ENCODE results near the gene TTC3. TPM values are rescaled to one million over a fixed set of nuclear protein-coding genes. Genes with fewer than 3 reads are reported as not detected.

The TTC3 gene
- total RNA-seq, 1 experiment from 2014 or later, result 29.0 TPM

DNA sequence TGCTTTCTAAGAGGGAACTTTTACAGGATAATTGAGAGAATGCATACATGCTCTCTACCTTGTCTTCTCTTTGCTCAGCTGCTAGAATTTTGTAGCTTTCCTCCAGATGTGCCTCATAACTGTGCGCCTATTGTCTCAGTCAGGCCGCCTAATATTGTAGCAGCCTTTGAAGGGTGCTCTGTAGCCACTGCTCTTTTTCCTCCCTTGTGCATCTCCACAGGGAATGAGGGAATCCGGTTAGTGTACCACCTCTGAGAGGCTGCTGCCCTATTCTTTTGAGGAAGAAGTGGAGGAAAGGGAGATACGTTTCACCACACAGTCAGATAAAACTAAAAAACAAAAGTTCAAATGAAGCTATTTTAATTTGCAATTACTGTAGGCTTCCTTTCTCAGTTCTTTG lies 22.8 kb downstream of the TTC3 start (continued):
- TF ChIP-seq, protein P1, sequence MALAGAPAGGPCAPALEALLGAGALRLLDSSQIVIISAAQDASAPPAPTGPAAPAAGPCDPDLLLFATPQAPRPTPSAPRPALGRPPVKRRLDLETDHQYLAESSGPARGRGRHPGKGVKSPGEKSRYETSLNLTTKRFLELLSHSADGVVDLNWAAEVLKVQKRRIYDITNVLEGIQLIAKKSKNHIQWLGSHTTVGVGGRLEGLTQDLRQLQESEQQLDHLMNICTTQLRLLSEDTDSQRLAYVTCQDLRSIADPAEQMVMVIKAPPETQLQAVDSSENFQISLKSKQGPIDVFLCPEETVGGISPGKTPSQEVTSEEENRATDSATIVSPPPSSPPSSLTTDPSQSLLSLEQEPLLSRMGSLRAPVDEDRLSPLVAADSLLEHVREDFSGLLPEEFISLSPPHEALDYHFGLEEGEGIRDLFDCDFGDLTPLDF (CRISPR knock-in tag; IDR thresholded peaks at IDR 0.05), result no peak
- TF ChIP-seq, protein P2, sequence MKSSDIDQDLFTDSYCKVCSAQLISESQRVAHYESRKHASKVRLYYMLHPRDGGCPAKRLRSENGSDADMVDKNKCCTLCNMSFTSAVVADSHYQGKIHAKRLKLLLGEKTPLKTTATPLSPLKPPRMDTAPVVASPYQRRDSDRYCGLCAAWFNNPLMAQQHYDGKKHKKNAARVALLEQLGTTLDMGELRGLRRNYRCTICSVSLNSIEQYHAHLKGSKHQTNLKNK (CRISPR knock-in tag; IDR thresholded peaks at IDR 0.05), result no peak
- TF ChIP-seq FOXJ3 (CRISPR knock-in tag; IDR thresholded peaks at IDR 0.05; ENCODE audit: borderline replicate concordance), result no peak

DNA sequence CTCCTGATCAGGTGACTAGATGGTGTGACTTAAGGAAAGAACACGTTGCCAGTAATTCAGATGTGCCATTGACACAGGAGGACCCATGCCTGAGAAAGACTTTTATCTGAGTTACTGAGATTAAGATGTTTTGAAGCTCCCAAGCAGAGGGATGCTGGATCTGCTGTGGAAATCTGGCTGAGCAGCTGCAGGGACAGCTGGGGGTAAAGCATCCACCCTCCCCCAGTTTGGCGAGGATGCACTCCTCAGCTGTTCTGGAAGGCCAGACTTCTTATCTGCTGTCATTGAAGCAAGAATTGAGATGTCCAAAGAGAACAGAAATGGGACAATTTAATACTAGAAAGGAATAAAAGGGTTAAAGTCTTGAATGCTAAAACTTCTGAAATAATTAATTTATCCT lies 25.7 kb downstream of the TTC3 start:
- Mint-ChIP-seq H3K4me3 (no peak overlapping the region), H3K27ac (no peak overlapping the region), H3K27me3 (ENCODE audit: low read depth) (no peaks in the 10 kb centered on the region), H3K9me3 (no peaks in the 10 kb centered on the region), H3K4me1 (no peaks in the 10 kb centered on the region), H3K36me3 (no peaks in the 10 kb centered on the region)
- no peak for ATAC-seq
- CTCF ChIA-PET, result interaction anchor here (1.6 kb wide), 1 partner anchor 122 kb away, joined by 5 read pairs; no protein-coding TSS in a partner anchor
- TF ChIP-seq JAZF1 (CRISPR knock-in tag; IDR thresholded peaks at IDR 0.05) (no peak), ZNF423 (CRISPR knock-in tag; IDR thresholded peaks at IDR 0.05) (no peak), TEAD1 (CRISPR knock-in tag; IDR thresholded peaks at IDR 0.05) (no peak), CREM (CRISPR knock-in tag; IDR thresholded peaks at IDR 0.05) (no peak), ETV6 (CRISPR knock-in tag; IDR thresholded peaks at IDR 0.05) (no peak)
- TF ChIP-seq, protein P3, sequence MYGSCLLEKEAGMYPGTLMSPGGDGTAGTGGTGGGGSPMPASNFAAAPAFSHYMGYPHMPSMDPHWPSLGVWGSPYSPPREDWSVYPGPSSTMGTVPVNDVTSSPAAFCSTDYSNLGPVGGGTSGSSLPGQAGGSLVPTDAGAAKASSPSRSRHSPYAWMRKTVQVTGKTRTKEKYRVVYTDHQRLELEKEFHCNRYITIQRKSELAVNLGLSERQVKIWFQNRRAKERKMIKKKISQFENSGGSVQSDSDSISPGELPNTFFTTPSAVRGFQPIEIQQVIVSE (CRISPR knock-in tag; IDR thresholded peaks at IDR 0.05; ENCODE audit: borderline replicate concordance), result no peak
- TF ChIP-seq, protein P4, sequence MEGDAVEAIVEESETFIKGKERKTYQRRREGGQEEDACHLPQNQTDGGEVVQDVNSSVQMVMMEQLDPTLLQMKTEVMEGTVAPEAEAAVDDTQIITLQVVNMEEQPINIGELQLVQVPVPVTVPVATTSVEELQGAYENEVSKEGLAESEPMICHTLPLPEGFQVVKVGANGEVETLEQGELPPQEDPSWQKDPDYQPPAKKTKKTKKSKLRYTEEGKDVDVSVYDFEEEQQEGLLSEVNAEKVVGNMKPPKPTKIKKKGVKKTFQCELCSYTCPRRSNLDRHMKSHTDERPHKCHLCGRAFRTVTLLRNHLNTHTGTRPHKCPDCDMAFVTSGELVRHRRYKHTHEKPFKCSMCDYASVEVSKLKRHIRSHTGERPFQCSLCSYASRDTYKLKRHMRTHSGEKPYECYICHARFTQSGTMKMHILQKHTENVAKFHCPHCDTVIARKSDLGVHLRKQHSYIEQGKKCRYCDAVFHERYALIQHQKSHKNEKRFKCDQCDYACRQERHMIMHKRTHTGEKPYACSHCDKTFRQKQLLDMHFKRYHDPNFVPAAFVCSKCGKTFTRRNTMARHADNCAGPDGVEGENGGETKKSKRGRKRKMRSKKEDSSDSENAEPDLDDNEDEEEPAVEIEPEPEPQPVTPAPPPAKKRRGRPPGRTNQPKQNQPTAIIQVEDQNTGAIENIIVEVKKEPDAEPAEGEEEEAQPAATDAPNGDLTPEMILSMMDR (IDR thresholded peaks at IDR 0.05), result no peak
- TF ChIP-seq, protein P5, sequence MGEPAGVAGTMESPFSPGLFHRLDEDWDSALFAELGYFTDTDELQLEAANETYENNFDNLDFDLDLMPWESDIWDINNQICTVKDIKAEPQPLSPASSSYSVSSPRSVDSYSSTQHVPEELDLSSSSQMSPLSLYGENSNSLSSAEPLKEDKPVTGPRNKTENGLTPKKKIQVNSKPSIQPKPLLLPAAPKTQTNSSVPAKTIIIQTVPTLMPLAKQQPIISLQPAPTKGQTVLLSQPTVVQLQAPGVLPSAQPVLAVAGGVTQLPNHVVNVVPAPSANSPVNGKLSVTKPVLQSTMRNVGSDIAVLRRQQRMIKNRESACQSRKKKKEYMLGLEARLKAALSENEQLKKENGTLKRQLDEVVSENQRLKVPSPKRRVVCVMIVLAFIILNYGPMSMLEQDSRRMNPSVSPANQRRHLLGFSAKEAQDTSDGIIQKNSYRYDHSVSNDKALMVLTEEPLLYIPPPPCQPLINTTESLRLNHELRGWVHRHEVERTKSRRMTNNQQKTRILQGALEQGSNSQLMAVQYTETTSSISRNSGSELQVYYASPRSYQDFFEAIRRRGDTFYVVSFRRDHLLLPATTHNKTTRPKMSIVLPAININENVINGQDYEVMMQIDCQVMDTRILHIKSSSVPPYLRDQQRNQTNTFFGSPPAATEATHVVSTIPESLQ (CRISPR knock-in tag; IDR thresholded peaks at IDR 0.05), result no peak
- no peak for DNase-seq (ENCODE audit: low spot score)
- POLR2A ChIA-PET, result no interaction called here

DNA sequence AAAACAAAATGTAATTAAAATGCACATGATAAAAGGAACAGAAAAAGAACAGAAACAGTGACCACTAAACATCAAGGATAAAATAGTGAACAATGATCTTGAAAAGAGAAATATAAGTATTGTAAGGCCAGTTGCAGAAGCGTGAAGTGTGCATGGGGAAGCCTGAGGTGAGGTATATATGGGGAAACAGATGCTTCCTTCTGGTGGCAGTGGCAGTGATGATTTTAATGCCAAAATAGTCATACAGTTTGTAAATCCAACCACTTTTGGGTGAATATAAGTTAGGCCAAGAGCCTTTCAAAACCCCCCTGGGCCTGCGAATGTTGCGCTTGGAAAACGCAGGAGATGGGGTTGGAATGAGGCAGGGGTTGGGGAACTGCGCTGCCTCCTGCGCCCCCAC lies 27.3 kb downstream of the TTC3 start:
- TF ChIP-seq, protein P5 (CRISPR knock-in tag; IDR thresholded peaks at IDR 0.05), result no peak
- TF ChIP-seq CREB1 (CRISPR knock-in tag; IDR thresholded peaks at IDR 0.05), result no peak
- TF ChIP-seq IRF2 (CRISPR knock-in tag; IDR thresholded peaks at IDR 0.05; ENCODE audit: borderline replicate concordance, low read depth), result no peak
- TF ChIP-seq, protein P6, sequence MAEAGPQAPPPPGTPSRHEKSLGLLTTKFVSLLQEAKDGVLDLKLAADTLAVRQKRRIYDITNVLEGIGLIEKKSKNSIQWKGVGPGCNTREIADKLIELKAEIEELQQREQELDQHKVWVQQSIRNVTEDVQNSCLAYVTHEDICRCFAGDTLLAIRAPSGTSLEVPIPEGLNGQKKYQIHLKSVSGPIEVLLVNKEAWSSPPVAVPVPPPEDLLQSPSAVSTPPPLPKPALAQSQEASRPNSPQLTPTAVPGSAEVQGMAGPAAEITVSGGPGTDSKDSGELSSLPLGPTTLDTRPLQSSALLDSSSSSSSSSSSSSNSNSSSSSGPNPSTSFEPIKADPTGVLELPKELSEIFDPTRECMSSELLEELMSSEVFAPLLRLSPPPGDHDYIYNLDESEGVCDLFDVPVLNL (CRISPR knock-in tag; IDR thresholded peaks at IDR 0.05; ENCODE audit: borderline replicate concordance, low read depth), result no peak
- no peaks in the 10 kb centered on the region for H3K36me3 Mint-ChIP-seq
- no peaks in the 10 kb centered on the region for H3K4me1 Mint-ChIP-seq

More for the DNA sequence above, 27.3 kb downstream of the TTC3 start:
- Mint-ChIP-seq H3K9me3 (0 out of 2 replicates have a peak, but pooled peaks cover 3% of the 10 kb centered on the region), H3K27me3 (ENCODE audit: low read depth) (no peaks in the 10 kb centered on the region), H3K4me3 (no peak overlapping the region), H3K27ac (no peak overlapping the region)
- ChIA-PET POLR2A (no interaction called here), CTCF (interaction anchor here (1.0 kb wide), 1 partner anchor 110 kb away, joined by 3 read pairs; no protein-coding TSS in a partner anchor)
- DNase-seq (ENCODE audit: low spot score), result no peak
- no peak for ATAC-seq

Measured in WTC11 (cell line).